SK-N-MC (cell line): ENCODE measurements around the gene FAM162B.

Experiments
- EZH2 ChIP-seq: fragments of 200-600 bp; sonication (generic); IDR thresholded peaks from one replicate; pipeline ENCODE4 v1.6.1; 2017; ENCODE audit warnings: antibody characterized with exemption
- POLR2AphosphoS5 ChIP-seq: IDR thresholded peaks from 2 replicates; pipeline ENCODE4 v1.6.1; 2012; ENCODE audit warnings: mild to moderate bottlenecking, low read depth, low read length, borderline replicate concordance

- TF ChIP-seq EZH2 (no peak), POLR2AphosphoS5 (no peak)
These were observed 34.4 kb upstream of the FAM162B start for GRCh38 chr6:116799945-116800344.
